Fibroblast of lung (primary cell): ENCODE results near the gene THAP4.

ENCODE experiments used
- EZH2 ChIP-seq: IDR thresholded peaks from 2 replicates; pipeline ENCODE4 v1.5.1; 2012; ENCODE audit warnings: low read length, control low read depth, mild to moderate bottlenecking; ENCODE audit errors: missing control alignments
- TF ChIP-seq, protein P1 (sequence below), 2 donors: IDR thresholded peaks in 1 of 2; conservative IDR thresholded peaks in 1 of 2; 1 replicate in 1 of 2; 2 replicates in 1 of 2; pipeline ENCODE4 v1.5.1; 2011 to 2012; ENCODE audit warnings: low read length in 2 of 2, control low read depth in 1 of 2, inconsistent platforms in 1 of 2, low read depth in 1 of 2, mild to moderate bottlenecking in 1 of 2

- TF ChIP-seq, protein P1, sequence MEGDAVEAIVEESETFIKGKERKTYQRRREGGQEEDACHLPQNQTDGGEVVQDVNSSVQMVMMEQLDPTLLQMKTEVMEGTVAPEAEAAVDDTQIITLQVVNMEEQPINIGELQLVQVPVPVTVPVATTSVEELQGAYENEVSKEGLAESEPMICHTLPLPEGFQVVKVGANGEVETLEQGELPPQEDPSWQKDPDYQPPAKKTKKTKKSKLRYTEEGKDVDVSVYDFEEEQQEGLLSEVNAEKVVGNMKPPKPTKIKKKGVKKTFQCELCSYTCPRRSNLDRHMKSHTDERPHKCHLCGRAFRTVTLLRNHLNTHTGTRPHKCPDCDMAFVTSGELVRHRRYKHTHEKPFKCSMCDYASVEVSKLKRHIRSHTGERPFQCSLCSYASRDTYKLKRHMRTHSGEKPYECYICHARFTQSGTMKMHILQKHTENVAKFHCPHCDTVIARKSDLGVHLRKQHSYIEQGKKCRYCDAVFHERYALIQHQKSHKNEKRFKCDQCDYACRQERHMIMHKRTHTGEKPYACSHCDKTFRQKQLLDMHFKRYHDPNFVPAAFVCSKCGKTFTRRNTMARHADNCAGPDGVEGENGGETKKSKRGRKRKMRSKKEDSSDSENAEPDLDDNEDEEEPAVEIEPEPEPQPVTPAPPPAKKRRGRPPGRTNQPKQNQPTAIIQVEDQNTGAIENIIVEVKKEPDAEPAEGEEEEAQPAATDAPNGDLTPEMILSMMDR (conservative IDR thresholded peaks at IDR 0.05 in 1 of 2, IDR thresholded peaks at IDR 0.05 in 1 of 2; ENCODE audit: low read depth in 1 of 2, low read length in 2 of 2) = no peak
- TF ChIP-seq EZH2 = no peak
Measured at GRCh38 chr2:241676665-241677064, 39.7 kb upstream of the THAP4 start.
